ENCODE data around the gene SLCO2B1. TPM values are rescaled to one million over a fixed set of nuclear protein-coding genes. Genes with fewer than 3 reads are reported as not detected.

The SLCO2B1 gene
- total and polyA plus RNA-seq, 2 of the 8 experiments (the other 6 are each of a cell fraction or from before 2014, with no cell fraction given), result 0.03 TPM; not detected in 1

GRCh38 chr11:75254326-75254725 is 103.4 kb downstream of the SLCO2B1 start:
- Histone ChIP-seq H3K4me3 (ENCODE audit: extremely low read depth in 1 of 4, insufficient read depth in 2 of 4, low read depth in 3 of 4, low read length in 4 of 4) (no peak overlapping the region), H2BK20ac (ENCODE audit: low read length) (no peak overlapping the region), H2AFZ (ENCODE audit: low read length) (no peak overlapping the region), H3K4me1 (replicated peaks in 1 of 4; ENCODE audit: control insufficient read depth in 3 of 4, insufficient read depth in 4 of 4, low read length in 3 of 4) (no peaks in the 10 kb centered on the region), H3K79me2 (ENCODE audit: control insufficient read depth in 1 of 2, insufficient read depth in 2 of 2, low read length in 2 of 2) (no peaks in the 10 kb centered on the region), H3K9ac (replicated peaks in 1 of 4; ENCODE audit: extremely low read depth in 1 of 4, low read depth in 3 of 4, low read length in 3 of 4) (no peak overlapping the region), H4K5ac (ENCODE audit: insufficient read length, low read depth, low read length) (no peak overlapping the region), H3K9me3 (ENCODE audit: insufficient read depth in 2 of 2, low read depth in 1 of 2, low read length in 1 of 2) (0 out of 4 replicates have a peak, but pooled peaks cover 6% of the 10 kb centered on the region in 2 experiments), H2AK5ac (ENCODE audit: low read depth, low read length) (no peak overlapping the region), H3K14ac (ENCODE audit: insufficient read length) (no peak overlapping the region), H3K23ac (ENCODE audit: insufficient read length) (no peak overlapping the region), H2BK15ac (ENCODE audit: low read length) (no peak overlapping the region), H3K56ac (replicated peaks; ENCODE audit: insufficient read length, low read depth, low read length) (no peak overlapping the region), H3K4ac (replicated peaks; ENCODE audit: insufficient read length, low read depth, low read length) (no peak overlapping the region), H2BK120ac (replicated peaks; ENCODE audit: low read depth, low read length) (no peak overlapping the region), H3K27ac (ENCODE audit: low read depth, low read length) (no peak overlapping the region), H3K4me2 (ENCODE audit: insufficient read depth in 1 of 2, low read depth in 2 of 2, low read length in 2 of 2) (no peak overlapping the region), H4K8ac (ENCODE audit: extremely low read depth, insufficient read depth, low read length) (no peak overlapping the region), H3K79me1 (ENCODE audit: low read depth, low read length) (no peaks in the 10 kb centered on the region), H3K23me2 (ENCODE audit: low read depth, low read length) (no peaks in the 10 kb centered on the region), H4K20me1 (replicated peaks in 1 of 2; ENCODE audit: control insufficient read depth in 1 of 2, insufficient read depth in 2 of 2, low read length in 2 of 2) (no peaks in the 10 kb centered on the region), H3K27me3 (replicated peaks in 1 of 4; ENCODE audit: control insufficient read depth in 3 of 4, extremely low read depth in 1 of 4, insufficient read depth in 3 of 4, low read length in 3 of 4) (no peaks in the 10 kb centered on the region), H3K36me3 (ENCODE audit: control insufficient read depth in 2 of 4, insufficient read depth in 4 of 4, low read length in 3 of 4) (no peaks in the 10 kb centered on the region), H2BK5ac (ENCODE audit: low read depth, low read length) (no peak overlapping the region), H4K91ac (replicated peaks; ENCODE audit: insufficient read length, low read length) (no peak overlapping the region), H2BK12ac (ENCODE audit: low read depth, low read length) (no peak overlapping the region), H3K18ac (ENCODE audit: extremely low read depth, low read length) (no peak overlapping the region)
- DNase-seq (ENCODE audit: low read depth in 1 of 2, low spot score in 2 of 2), result no peak
- CTCF ChIA-PET (ENCODE audit: partially characterized antibody), result interaction anchor here (0.9 to 1.6 kb wide), 8 partner anchors 9 to 324 kb away, joined by 3 to 5 read pairs (median 4); no protein-coding TSS in a partner anchor
- POLR2A ChIA-PET (ENCODE audit: partially characterized antibody), result no interaction called here
- FAIRE-seq, result no peak
- TF ChIP-seq TEAD4 (IDR thresholded peaks at IDR 0.05; ENCODE audit: low read depth, low read length) (no peak), CTCF (IDR thresholded peaks at IDR 0.05; ENCODE audit: control extremely low read depth in 1 of 3, insufficient read depth in 1 of 3, low read depth in 1 of 3, low read length in 3 of 3) (no peak), JUN (IDR thresholded peaks at IDR 0.05; ENCODE audit: low read depth, low read length) (no peak), PHF8 (conservative IDR thresholded peaks at IDR 0.05; ENCODE audit: low read depth, low read length) (no peak), MAX (IDR thresholded peaks at IDR 0.05) (no peak), E2F6 (IDR thresholded peaks at IDR 0.05) (no peak), HDAC6 (IDR thresholded peaks at IDR 0.05; ENCODE audit: low read depth, low read length) (no peak), USF2 (IDR thresholded peaks at IDR 0.05; ENCODE audit: low read length) (no peak), SIX5 (IDR thresholded peaks at IDR 0.05; ENCODE audit: low read depth, low read length) (no peak), GTF2F1 (IDR thresholded peaks at IDR 0.05; ENCODE audit: borderline replicate concordance, low read depth, low read length) (no peak)

Measured in H1 (cell line).